SK-N-SH treated with all-trans-retinoic acid at 6 μM for 48 hours (cell line): ENCODE measurements around the gene PGAM1.

Experiments used
- BACH2 ChIP-seq: fragments of 250-450 bp; sonication (Bioruptor Pico); IDR thresholded peaks from 2 replicates; pipeline ENCODE4 v1.9.0; 2021; ENCODE audit warnings: mild to moderate bottlenecking, borderline replicate concordance
- CSDC2 ChIP-seq: fragments of 250-450 bp; sonication (Bioruptor Pico); IDR thresholded peaks from 2 replicates; pipeline ENCODE4 v1.5.0; 2020; ENCODE audit warnings: mild to moderate bottlenecking, moderate library complexity
- OSR1 ChIP-seq: fragments of 250-450 bp; sonication (Bioruptor Pico); IDR thresholded peaks from 2 replicates; pipeline ENCODE4 v1.8.0; 2022; ENCODE audit warnings: moderate library complexity, mild to moderate bottlenecking, inconsistent platforms
- PATZ1 ChIP-seq: fragments of 250-450 bp; sonication (Bioruptor Pico); IDR thresholded peaks from 2 replicates; pipeline ENCODE4 v1.8.0; 2020; ENCODE audit warnings: mild to moderate bottlenecking, moderate library complexity, borderline replicate concordance
- POU6F1 ChIP-seq: fragments of 250-450 bp; sonication (Bioruptor Pico); IDR thresholded peaks from 2 replicates; pipeline ENCODE4 v1.8.0; 2021; ENCODE audit warnings: low read depth, mild to moderate bottlenecking, moderate library complexity, borderline replicate concordance
- PPARA ChIP-seq: fragments of 250-450 bp; sonication (Bioruptor Pico); IDR thresholded peaks from 2 replicates; pipeline ENCODE4 v1.5.0; 2020; ENCODE audit warnings: mild to moderate bottlenecking, borderline replicate concordance
- SNAI2 ChIP-seq: fragments of 250-450 bp; sonication (Bioruptor Pico); IDR thresholded peaks from 2 replicates; pipeline ENCODE4 v1.5.0; 2020; ENCODE audit warnings: mild to moderate bottlenecking, moderate library complexity
- TCF4 ChIP-seq: fragments of 250-450 bp; sonication (Bioruptor Pico); IDR thresholded peaks from 2 replicates; pipeline ENCODE4 v1.8.0; 2021; ENCODE audit warnings: mild to moderate bottlenecking, moderate library complexity, borderline replicate concordance
- TOX ChIP-seq: fragments of 250-450 bp; sonication (Bioruptor Pico); IDR thresholded peaks from 2 replicates; pipeline ENCODE4 v1.8.0; 2021; ENCODE audit warnings: mild to moderate bottlenecking, moderate library complexity, borderline replicate concordance
- ZNF70 ChIP-seq: fragments of 450-650 bp; formaldehyde crosslinking; IDR thresholded peaks from 2 replicates; pipeline ENCODE4 v1.5.0; 2020; ENCODE audit warnings: mild to moderate bottlenecking, moderate library complexity

GRCh38 chr10:97396056-97396455 is 29.9 kb upstream of the PGAM1 start:
- TF ChIP-seq BACH2 (CRISPR knock-in tag) (no peak), OSR1 (CRISPR knock-in tag) (no peak), TOX (CRISPR knock-in tag) (no peak), SNAI2 (CRISPR knock-in tag) (no peak), POU6F1 (CRISPR knock-in tag) (no peak), PATZ1 (CRISPR knock-in tag) (no peak), CSDC2 (CRISPR knock-in tag) (no peak), TCF4 (no peak), ZNF70 (CRISPR knock-in tag) (no peak), PPARA (CRISPR knock-in tag) (no peak)
